Hepatocyte (in vitro differentiated cells): ENCODE results near the gene MED13L. TPM values are rescaled to one million over a fixed set of nuclear protein-coding genes. Genes with fewer than 3 reads are reported as not detected.

Experiments
- DNase-seq: peaks from one replicate; pipeline ENCODE4 v3.0.0-alpha.2; 2016; ENCODE audit warnings: low spot score
- H2AFZ ChIP-seq: fragments of 200-600 bp; sonication (generic); 2 replicates; pipeline ENCODE4 v1.6.0; 2016; ENCODE audit warnings: antibody characterized with exemption, mild to moderate bottlenecking
- H3K27ac ChIP-seq: fragments of 200-600 bp; sonication (generic); 2 replicates; pipeline ENCODE4 v1.5.1; 2016; ENCODE audit warnings: mild to moderate bottlenecking
- H3K27me3 ChIP-seq: fragments of 200-600 bp; sonication (generic); 2 replicates; pipeline ENCODE4 v1.6.1; 2016
- H3K36me3 ChIP-seq: fragments of 200-600 bp; sonication (generic); replicated peaks from 2 replicates; pipeline ENCODE4 v1.5.1; 2016; ENCODE audit warnings: low read depth; ENCODE audit not compliant: insufficient read depth
- H3K4me1 ChIP-seq: fragments of 200-600 bp; sonication (generic); 2 replicates; pipeline ENCODE4 v1.5.1; 2016; ENCODE audit warnings: mild to moderate bottlenecking, moderate library complexity; ENCODE audit not compliant: insufficient read depth
- H3K4me2 ChIP-seq: fragments of 200-600 bp; sonication (generic); 2 replicates; pipeline ENCODE4 v1.6.0; 2016
- H3K4me3 ChIP-seq: fragments of 200-600 bp; sonication (generic); 2 replicates; pipeline ENCODE4 v1.5.1; 2016; ENCODE audit warnings: mild to moderate bottlenecking
- H3K79me2 ChIP-seq: fragments of 200-600 bp; sonication (generic); 2 replicates; pipeline ENCODE4 v1.6.0; 2017; ENCODE audit warnings: mild to moderate bottlenecking
- H3K9me2 ChIP-seq: fragments of 200-600 bp; sonication (generic); replicated peaks from 2 replicates; pipeline ENCODE4 v1.6.0; 2017; ENCODE audit warnings: mild to moderate bottlenecking; ENCODE audit not compliant: insufficient read depth
- H3K9me3 ChIP-seq: fragments of 200-600 bp; sonication (generic); 2 replicates; pipeline ENCODE4 v1.5.1; 2016; ENCODE audit warnings: low read depth, mild to moderate bottlenecking
- H4K20me1 ChIP-seq: fragments of 200-600 bp; sonication (generic); 2 replicates; pipeline ENCODE4 v1.6.0; 2016; ENCODE audit warnings: mild to moderate bottlenecking; ENCODE audit not compliant: insufficient read depth, poor library complexity, severe bottlenecking
- EZH2 ChIP-seq: fragments of 200-600 bp; sonication (generic); IDR thresholded peaks from 2 replicates; pipeline ENCODE4 v1.6.1; 2016; ENCODE audit warnings: antibody characterized with exemption, mild to moderate bottlenecking, borderline replicate concordance
- EZH2phosphoT487 ChIP-seq: fragments of 200-600 bp; sonication (generic); IDR thresholded peaks from one replicate; pipeline ENCODE4 v1.6.1; 2018; ENCODE audit warnings: antibody characterized with exemption, mild to moderate bottlenecking, low read depth, moderate library complexity; ENCODE audit not compliant: unreplicated experiment, severe bottlenecking
- WGBS: methylation state at CpG from one replicate; pipeline ENCODE4 v1.1.6; 2016; ENCODE audit warnings: low lambda C conversion rate; ENCODE audit errors: missing lambda C conversion rate; 5-methylcytosine and 5-hydroxymethylcytosine counted together
- polyA plus RNA-seq: library from polyadenylated mRNA; unstranded; fragments of >200 nt; fragmentation: Nextera tagmentation; extraction: Ambion mirVana; gene quantifications from 2 replicates; pipeline ENCODE4 v1.2.1, GENCODE V29; 2016
- total RNA-seq: library from RNA; depleted of rRNA; stranded (reverse); fragments of >200 nt; gene quantifications from 2 replicates; pipeline ENCODE4 v1.2.3, GENCODE V29; 2014
- TF ChIP-seq, protein P1 (sequence below): fragments of 200-600 bp; sonication (generic); IDR thresholded peaks from 2 replicates; pipeline ENCODE4 v1.5.1; 2016; ENCODE audit warnings: antibody characterized with exemption, mild to moderate bottlenecking; ENCODE audit not compliant: poor library complexity

The MED13L gene
- total and polyA plus RNA-seq, 2 experiments from 2014 or later: 23.7 to 135 TPM

DNA sequence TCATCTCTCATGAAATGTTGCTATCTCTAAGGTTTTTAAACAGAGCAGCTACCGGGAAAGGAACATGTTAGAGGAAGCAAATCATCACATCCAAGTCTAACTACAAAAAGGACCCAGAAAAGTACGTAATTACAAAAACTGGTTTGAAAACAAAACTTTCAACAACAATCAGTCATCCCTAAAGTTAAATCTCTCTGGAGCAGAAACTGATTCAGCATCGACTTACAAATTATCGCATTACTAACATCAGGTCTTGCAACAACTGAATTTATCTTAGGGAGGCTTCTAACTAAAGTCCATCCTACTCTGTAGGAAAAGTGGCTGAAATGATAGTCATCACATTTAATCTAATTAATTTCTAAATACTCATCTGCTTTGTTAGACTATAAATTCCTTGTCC is 137.0 kb downstream of the MED13L start:
- no peak overlapping the region for H3K4me3 ChIP-seq
- no peak overlapping the region for H3K27ac ChIP-seq
- H3K27me3 ChIP-seq: no peaks in the 10 kb centered on the region
- no peaks in the 10 kb centered on the region for H3K9me2 ChIP-seq
- TF ChIP-seq, protein P1, sequence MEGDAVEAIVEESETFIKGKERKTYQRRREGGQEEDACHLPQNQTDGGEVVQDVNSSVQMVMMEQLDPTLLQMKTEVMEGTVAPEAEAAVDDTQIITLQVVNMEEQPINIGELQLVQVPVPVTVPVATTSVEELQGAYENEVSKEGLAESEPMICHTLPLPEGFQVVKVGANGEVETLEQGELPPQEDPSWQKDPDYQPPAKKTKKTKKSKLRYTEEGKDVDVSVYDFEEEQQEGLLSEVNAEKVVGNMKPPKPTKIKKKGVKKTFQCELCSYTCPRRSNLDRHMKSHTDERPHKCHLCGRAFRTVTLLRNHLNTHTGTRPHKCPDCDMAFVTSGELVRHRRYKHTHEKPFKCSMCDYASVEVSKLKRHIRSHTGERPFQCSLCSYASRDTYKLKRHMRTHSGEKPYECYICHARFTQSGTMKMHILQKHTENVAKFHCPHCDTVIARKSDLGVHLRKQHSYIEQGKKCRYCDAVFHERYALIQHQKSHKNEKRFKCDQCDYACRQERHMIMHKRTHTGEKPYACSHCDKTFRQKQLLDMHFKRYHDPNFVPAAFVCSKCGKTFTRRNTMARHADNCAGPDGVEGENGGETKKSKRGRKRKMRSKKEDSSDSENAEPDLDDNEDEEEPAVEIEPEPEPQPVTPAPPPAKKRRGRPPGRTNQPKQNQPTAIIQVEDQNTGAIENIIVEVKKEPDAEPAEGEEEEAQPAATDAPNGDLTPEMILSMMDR: no peak
- TF ChIP-seq EZH2phosphoT487: no peak
- no peak for TF ChIP-seq EZH2
- H3K9me3 ChIP-seq: no peaks in the 10 kb centered on the region
- H3K36me3 ChIP-seq: no peaks in the 10 kb centered on the region
- H2AFZ ChIP-seq: no peak overlapping the region
- peaks cover 94% of the 10 kb centered on the region for H4K20me1 ChIP-seq
- H3K4me2 ChIP-seq: no peak overlapping the region
- 72% methylated on average over 4 of the region's 4 CpGs for WGBS
- peaks cover 26% of the 10 kb centered on the region for H3K4me1 ChIP-seq
- no peak for DNase-seq
- H3K79me2 ChIP-seq: peaks cover 97% of the 10 kb centered on the region

DNA sequence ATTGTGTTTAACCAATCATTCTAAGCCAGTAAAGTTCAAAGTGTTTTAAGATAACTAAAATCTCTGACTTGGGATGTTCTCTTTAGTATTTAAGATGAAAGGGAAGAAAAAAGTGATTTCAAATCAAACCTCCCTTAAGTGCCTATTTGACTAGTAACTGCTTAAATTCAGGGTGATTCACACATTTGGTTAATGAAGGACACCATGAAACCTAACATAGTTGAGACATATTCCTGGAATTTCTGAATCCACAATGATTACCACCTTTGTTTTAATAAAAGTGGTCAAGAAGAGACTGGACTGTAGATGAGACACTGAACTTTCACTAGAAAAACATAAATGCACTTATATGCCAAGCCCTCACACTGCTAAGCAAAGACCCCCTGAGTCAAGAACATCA is 138.7 kb downstream of the MED13L start:
- no peak for TF ChIP-seq EZH2phosphoT487
- TF ChIP-seq EZH2: no peak
- TF ChIP-seq, protein P1: no peak
- Histone ChIP-seq H3K79me2 (peaks cover 97% of the 10 kb centered on the region), H3K9me3 (no peaks in the 10 kb centered on the region), H3K4me3 (no peak overlapping the region), H2AFZ (no peak overlapping the region), H3K4me1 (peaks cover 19% of the 10 kb centered on the region), H3K4me2 (no peak overlapping the region), H3K27ac (peak overlapping the region; percentile 5), H4K20me1 (peaks cover 94% of the 10 kb centered on the region), H3K27me3 (no peaks in the 10 kb centered on the region), H3K9me2 (no peaks in the 10 kb centered on the region), H3K36me3 (no peaks in the 10 kb centered on the region)
- DNase-seq: no peak

DNA sequence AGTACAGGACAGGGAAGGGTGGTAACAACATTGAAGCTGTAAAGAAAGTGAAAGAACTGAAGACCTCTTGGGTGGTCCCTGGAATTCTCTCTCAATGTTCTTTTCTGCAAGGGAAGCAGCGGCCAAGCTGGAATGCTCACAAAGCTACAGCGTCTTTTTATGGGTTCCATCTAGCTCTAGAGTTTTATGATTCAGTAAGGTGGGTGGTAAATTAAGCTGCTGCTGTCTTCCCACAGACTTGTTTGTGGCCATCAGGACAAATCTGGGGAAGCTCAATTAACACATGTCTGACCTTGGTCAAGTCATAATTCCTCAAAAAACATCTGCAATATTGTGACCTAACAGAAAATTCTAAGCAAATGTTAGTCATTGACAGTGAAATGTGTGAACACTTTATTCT is 139.1 kb downstream of the MED13L start:
- no peak for TF ChIP-seq EZH2phosphoT487
- TF ChIP-seq, protein P1: no peak
- no peak for TF ChIP-seq EZH2
- peaks cover 16% of the 10 kb centered on the region for H3K4me1 ChIP-seq
- H3K9me2 ChIP-seq: no peaks in the 10 kb centered on the region
- no peak overlapping the region for H3K4me3 ChIP-seq
- H3K4me2 ChIP-seq: peak overlapping the region; percentile 52
- H2AFZ ChIP-seq: no peak overlapping the region
- H3K36me3 ChIP-seq: no peaks in the 10 kb centered on the region
- H3K27ac ChIP-seq: peak overlapping the region; percentile 26
- peak; percentile 26 for DNase-seq
- H3K79me2 ChIP-seq: peaks cover 97% of the 10 kb centered on the region
- WGBS: 37% methylated on average over 2 of the region's 2 CpGs
- H4K20me1 ChIP-seq: peaks cover 94% of the 10 kb centered on the region
- no peaks in the 10 kb centered on the region for H3K9me3 ChIP-seq
- no peaks in the 10 kb centered on the region for H3K27me3 ChIP-seq

DNA sequence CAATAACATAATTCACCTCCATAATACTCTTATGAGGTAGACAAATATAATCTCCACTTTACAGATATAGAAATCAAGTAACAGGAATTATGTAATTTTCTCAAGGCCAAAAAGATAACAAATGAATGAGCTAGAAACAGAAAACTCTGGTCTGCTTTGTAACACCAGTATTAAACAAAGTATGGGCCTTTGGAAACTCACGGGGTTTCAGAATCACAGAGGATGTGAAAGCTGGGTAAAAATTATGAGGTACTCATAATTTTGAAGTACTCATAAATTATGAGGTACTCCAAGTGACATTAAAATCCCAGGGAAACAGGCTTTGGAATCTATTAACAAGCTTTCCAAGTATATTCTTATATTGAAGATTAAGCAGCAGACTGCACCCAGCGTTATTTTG is 140.2 kb downstream of the MED13L start:
- TF ChIP-seq, protein P1: no peak
- peaks cover 94% of the 10 kb centered on the region for H4K20me1 ChIP-seq
- no peak overlapping the region for H2AFZ ChIP-seq
- H3K9me2 ChIP-seq: no peaks in the 10 kb centered on the region
- H3K4me1 ChIP-seq: peaks cover 10% of the 10 kb centered on the region
- no peaks in the 10 kb centered on the region for H3K9me3 ChIP-seq
- no peak overlapping the region for H3K4me2 ChIP-seq
- no peak overlapping the region for H3K4me3 ChIP-seq
- DNase-seq: no peak
- WGBS: 44% methylated on average over 2 of the region's 2 CpGs
- H3K79me2 ChIP-seq: peaks cover 98% of the 10 kb centered on the region
- no peaks in the 10 kb centered on the region for H3K36me3 ChIP-seq
- no peak overlapping the region for H3K27ac ChIP-seq
- H3K27me3 ChIP-seq: no peaks in the 10 kb centered on the region
